HG03571 (cell line): ENCODE data around the gene ZNF750.

ENCODE experiments used
- ATAC-seq: cut with Tn5 transposase; IDR thresholded peaks from one replicate; pipeline ENCODE4 v1.9.1; 2021; ENCODE audit not compliant: unreplicated experiment

Gene ZNF750

GRCh38 chr17:82836823-82837357 is 2.9 kb downstream of the ZNF750 start:
- no peak for ATAC-seq

GRCh38 chr17:82835766-82836512 is 3.9 kb downstream of the ZNF750 start:
- ATAC-seq: no peak

DNA sequence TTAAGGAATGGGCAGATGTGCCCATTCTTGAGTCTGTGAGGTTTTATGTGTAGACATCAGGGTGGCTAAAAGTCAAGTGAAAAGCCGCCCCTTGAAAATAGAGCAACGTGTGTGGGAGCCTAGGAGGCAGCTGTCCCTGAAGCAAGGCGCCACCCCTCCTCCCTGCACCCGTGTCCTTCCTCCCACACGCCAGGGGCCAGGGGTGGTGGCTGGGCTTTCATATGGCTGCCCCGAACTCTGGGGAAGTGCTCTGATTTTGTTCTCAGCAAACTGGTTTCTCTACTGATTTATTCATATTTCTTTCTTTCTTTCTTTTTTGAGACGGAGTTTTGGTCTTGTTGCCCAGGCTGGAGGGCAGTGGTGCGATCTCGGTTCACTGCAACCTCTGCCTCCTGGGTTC is 4.7 kb downstream of the ZNF750 start:
- ATAC-seq: no peak

GRCh38 chr17:82832881-82833475 is 6.8 kb downstream of the ZNF750 start:
- no peak for ATAC-seq

- ATAC-seq: no peak
Observed at GRCh38 chr17:82832411-82832810, 7.4 kb downstream of the ZNF750 start.

DNA sequence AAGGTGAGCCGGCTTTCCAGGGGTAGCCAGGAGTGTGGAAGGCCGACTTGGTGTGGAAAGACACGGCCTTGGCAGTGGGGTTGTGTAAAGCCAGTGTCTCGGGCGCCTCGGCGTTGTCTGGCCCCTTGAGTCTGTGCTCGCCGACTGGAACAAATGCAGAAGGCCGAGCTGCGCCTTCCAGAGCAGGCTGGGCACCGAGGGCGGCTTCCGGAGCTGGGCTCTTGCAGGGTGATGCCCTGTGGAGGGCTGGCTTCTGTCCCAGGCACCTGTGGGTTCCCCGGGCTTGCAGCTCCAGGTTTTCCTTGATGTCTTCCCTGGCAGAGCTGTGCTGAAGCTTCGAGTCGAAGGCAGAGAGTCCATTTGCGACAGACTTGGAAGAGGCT is 8.0 kb downstream of the ZNF750 start:
- ATAC-seq: no peak

- ATAC-seq: no peak
Observed at GRCh38 chr17:82831041-82831817, 8.6 kb downstream of the ZNF750 start.

DNA sequence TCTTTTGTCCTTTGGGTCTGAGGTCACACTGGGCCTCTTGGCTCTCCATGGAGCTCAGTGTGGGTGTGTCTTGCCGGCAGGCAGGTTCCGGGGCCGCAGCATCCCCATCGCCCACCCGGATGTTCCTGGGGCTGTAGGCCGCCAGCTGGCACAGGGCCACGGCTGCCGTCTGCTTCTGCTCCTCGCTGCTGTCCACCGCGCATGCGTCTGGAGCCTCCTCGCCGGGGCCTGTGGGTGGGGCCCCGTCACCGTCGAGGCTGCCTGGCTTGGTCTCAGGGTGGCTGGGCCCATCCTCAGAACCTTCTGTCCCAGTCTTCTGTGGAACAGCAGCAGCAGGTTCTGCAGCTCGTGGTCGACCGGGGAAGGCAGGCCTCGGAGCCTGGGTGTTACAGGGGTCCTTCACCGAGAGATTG is 9.6 kb downstream of the ZNF750 start:
- ATAC-seq: no peak

- ATAC-seq: no peak
Observed at GRCh38 chr17:82828875-82829487, 10.8 kb downstream of the ZNF750 start.

- ATAC-seq: no peak
Observed at GRCh38 chr17:82826956-82827355, 12.9 kb downstream of the ZNF750 start.

DNA sequence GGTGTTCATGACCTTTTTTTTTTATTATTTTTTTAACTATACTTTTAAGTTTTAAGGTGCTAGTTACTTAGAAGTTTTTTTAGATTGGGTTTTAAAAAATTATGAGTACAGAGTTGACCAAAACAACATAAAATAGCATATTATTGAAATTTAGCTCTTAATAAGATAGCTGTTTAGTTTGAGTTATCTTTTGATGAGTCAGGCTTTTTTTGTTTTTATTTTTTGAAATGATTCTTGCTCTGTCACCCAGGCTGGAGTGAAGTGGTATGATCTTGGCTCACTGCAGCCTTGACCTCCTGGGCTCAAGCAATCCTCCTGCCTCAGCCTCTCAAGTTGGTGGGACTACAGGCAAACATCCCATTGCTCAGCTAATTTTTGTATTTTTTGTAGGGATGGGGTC is 13.6 kb downstream of the ZNF750 start:
- no peak for ATAC-seq

DNA sequence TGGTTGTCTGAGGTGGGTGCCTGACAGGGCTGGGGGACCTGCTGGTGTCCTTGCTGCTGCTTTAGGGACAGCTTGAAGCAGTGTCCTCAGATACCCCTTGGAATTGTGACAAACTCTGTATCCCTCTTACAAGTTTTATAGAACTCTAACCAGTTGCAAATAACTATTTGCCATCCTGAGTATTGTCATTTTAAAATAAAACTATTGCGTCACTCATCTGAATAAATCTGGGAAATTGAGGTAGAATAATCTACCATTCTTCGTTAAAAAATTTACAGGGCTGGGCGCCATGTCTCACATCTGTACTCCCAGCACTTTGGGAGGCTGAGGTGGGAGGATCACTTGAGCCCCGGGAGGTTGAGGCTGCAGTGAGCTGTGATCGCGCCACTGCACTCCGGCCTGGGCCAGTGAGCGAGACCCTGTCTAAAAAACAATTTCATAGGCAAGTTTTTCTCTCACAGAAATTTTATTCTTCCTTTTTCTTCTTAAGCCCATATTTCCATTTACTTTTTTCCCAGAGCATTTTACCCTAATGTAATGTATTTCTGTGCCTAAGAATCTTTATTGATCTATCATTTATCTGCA is 14.2 kb downstream of the ZNF750 start:
- ATAC-seq: no peak

DNA sequence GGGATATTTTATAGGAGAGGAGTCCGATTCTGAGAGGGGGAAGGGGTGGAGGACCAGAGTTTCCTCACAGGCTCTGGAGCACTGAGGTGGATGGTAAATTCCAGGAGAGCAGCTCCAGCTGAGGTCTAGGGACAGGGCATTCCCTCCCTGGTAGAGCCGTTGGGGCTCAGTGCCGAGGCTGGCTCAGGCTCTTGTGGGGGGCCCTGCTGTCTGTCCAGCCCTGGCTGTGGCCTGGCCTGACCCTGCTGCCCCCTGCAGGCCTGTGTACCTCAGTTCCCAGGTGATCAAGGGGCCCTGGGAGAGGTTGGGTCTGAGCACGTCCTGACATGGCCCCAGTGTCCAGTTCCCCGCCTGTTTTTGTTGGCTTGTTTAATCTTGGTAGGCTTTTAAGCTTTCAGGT is 16.8 kb downstream of the ZNF750 start:
- no peak for ATAC-seq

- no peak for ATAC-seq
Observed at GRCh38 chr17:82822281-82822680, 17.5 kb downstream of the ZNF750 start.

DNA sequence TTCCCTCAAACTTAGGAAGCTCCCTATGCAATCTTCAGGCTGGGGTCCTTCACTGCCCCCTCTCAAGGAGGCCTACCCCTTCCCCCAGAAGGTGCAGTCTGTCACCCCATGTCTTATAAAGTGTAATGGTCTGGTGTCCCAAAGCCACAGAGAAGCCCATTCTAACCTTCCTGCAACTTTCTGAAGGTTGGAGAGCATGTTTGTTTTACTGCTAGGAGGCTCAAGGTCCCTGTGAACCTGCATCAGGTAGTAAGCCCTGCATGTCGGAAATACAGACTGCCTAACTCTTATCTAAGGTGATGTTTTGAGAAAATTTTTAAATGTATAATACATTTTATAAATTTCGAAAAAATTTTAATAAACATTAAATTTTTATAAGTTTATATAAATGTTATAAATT is 18.3 kb downstream of the ZNF750 start:
- ATAC-seq: no peak

DNA sequence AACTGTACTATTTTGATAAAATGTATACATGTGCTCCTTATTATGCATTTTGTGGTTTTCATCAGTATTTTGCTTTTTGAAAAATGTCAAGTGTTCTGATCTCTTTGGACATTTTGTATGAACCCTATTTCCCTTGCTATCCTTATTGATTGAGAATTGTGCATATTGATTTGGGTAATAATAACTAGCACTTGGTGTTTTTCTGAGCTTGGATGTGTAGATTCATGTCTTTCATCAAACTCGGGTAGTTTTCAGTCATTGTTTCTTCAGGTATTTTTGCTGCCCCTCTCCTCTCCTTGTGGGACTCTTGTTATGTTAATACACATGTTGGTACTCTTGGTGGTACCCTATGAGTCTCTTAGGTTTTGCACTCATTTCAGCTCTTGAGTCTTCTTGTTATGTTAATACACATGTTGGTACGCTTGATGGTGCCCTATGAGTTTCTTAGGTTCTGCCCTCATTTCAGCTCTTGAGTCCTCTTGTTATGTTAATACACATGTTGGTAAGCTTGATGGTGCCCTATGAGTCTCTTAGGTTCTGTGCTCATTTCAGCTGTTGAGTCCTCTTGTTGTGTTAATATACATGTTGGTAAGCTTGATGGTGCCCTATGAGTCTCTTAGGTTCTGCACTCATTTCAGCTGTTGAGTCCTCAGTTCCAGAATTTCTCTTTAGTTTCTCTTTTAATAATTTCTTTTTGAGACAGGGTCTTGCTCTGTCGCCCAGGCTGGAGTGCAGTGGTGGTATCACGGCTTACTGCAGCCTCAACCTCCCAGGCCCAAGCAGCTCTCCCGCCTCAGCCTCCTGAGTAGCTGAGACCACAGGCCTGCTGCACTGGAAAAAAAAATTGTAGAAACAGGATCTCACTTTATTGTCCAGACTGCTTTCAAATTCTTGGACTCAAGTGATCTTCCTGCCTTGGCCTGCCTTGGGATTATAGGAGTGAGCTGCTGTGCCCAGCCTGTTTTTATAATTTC is 19.3 kb downstream of the ZNF750 start:
- ATAC-seq: no peak

GRCh38 chr17:82817947-82818346 is 21.9 kb downstream of the ZNF750 start:
- no peak for ATAC-seq

DNA sequence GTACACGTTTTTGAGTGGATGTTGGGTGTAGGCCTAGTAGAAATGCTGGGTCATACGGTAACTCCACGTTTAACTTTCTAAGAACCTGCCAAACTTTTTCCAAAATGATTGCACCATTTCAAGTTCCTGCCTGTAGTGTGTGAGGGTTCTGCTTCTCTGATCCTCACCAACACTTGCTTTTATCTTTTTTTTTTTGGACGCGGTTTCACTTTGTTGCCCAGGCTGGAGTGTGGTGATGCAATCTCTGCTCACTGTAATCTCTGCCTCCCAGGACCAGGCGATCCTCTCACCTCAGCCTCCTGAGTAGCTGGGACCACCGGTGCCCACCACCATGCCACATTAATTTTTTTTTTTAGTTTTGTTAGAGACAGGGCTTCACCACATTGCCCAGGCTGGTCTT is 23.5 kb downstream of the ZNF750 start:
- no peak for ATAC-seq

DNA sequence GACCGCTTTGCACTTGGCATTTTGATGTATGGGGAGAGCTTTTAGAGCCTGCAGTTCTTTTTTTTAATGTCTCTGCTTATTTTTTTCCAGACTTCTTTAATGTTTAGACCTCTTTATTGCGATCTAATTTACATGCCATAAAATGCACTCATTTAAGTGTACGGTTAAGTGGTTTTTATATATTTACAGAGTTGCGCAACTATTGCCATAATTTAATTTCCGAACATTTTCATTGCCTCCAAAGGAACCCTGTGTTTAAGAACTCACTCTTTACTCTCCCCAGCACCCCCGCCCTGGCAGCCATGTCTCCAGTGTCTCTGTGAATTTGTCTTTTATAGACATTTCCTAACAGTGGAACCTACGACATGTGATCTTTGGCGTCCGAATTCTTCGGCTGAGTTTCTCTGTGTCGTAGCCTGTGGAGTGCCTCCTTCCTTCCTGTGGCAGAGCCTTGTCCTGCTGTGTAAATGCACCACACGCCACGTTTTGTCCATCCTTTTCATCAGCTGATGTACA is 24.0 kb downstream of the ZNF750 start:
- ATAC-seq: no peak

DNA sequence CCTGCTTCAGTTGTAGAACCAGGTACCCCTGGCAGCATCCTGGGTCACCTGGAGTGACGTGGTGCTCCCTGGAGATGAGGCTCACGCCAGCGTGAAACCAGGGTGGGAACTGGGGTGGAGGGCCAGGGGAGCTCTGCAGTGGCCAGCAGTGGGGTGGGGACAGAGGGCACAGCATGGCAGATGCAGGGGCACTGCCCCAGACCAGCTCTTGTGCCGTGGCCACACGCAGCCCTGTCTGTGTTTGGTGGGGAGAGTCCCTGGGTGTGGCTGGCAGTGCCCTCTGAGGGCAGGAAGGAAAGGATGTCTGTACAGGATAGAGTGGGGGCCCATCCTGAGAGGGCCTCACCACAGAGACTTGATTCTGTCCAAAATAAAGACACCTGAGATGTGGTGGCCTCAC is 24.5 kb downstream of the ZNF750 start:
- ATAC-seq: no peak
